ENCODE data around the gene KRT16. TPM values are rescaled to one million over a fixed set of nuclear protein-coding genes. Genes with fewer than 3 reads are reported as not detected.

KRT16 gene
- total RNA-seq, 1 experiment from 2014 or later, result 0.61 TPM

- TF ChIP-seq EZH2 (IDR thresholded peaks at IDR 0.05) (no peak), ZFX (IDR thresholded peaks at IDR 0.05) (no peak), ELF1 (IDR thresholded peaks at IDR 0.05; ENCODE audit: borderline replicate concordance, low read depth) (no peak), CEBPB (IDR thresholded peaks at IDR 0.05; ENCODE audit: low read depth) (no peak), SIN3A (IDR thresholded peaks at IDR 0.05; ENCODE audit: low read depth) (no peak), SP1 (IDR thresholded peaks at IDR 0.05; ENCODE audit: low read depth) (no peak), FOSL1 (IDR thresholded peaks at IDR 0.05; ENCODE audit: low read depth) (no peak), EGR1 (IDR thresholded peaks at IDR 0.05; ENCODE audit: low read depth) (no peak), ZNF274 (IDR thresholded peaks at IDR 0.05; ENCODE audit: low read depth, low read length) (no peak), POLR2AphosphoS5 (IDR thresholded peaks at IDR 0.05; ENCODE audit: low read depth, low read length) (no peak), REST (IDR thresholded peaks at IDR 0.05; ENCODE audit: low read depth) (no peak), ZBTB33 (IDR thresholded peaks at IDR 0.05; ENCODE audit: extremely low read depth, insufficient replicate concordance, low read length) (no peak), MAX (IDR thresholded peaks at IDR 0.05) (no peak), EZH2phosphoT487 (IDR thresholded peaks at IDR 0.05; ENCODE audit: borderline replicate concordance) (no peak), CTCF (IDR thresholded peaks at IDR 0.05 in 2 of 3, conservative IDR thresholded peaks at IDR 0.05 in 1 of 3; ENCODE audit: borderline replicate concordance in 1 of 3, insufficient read depth in 1 of 3, low read depth in 2 of 3, low read length in 2 of 3) (no peak), RAD21 (IDR thresholded peaks at IDR 0.05; ENCODE audit: low read depth) (no peak), YY1 (IDR thresholded peaks at IDR 0.05; ENCODE audit: extremely low read depth, insufficient replicate concordance, low read depth, low read length) (no peak)
- intact Hi-C loops (cut with micrococcal nuclease), result no loop called here
- Histone ChIP-seq H4K20me1 (ENCODE audit: insufficient read depth) (no peaks in the 10 kb centered on the region), H3K9me2 (ENCODE audit: insufficient read depth) (no peaks in the 10 kb centered on the region), H3K79me2 (ENCODE audit: insufficient read depth, low read length) (no peaks in the 10 kb centered on the region), H3K4me3 (replicated peaks in 1 of 2; ENCODE audit: low read depth in 1 of 2, low read length in 2 of 2) (no peak overlapping the region), H3K36me3 (ENCODE audit: control insufficient read depth in 1 of 2, insufficient read depth in 2 of 2, low read length in 2 of 2) (no peaks in the 10 kb centered on the region), H3K4me1 (ENCODE audit: control insufficient read depth in 1 of 2, insufficient read depth in 2 of 2, low read length in 2 of 2) (peaks cover 0 to 6% of the 10 kb centered on the region in 2 experiments; a peak in 2 of 4 replicates), H3K9ac (ENCODE audit: low read length) (no peak overlapping the region), H2AFZ (ENCODE audit: low read depth, low read length, poor library complexity, severe bottlenecking) (no peak overlapping the region), H3K4me2 (ENCODE audit: low read length) (no peak overlapping the region), H3K27me3 (ENCODE audit: insufficient read depth, low read length) (no peaks in the 10 kb centered on the region), H3K9me3 (ENCODE audit: control insufficient read depth in 1 of 2, insufficient read depth in 1 of 2, low read depth in 1 of 2, low read length in 2 of 2) (no peaks in the 10 kb centered on the region), H3K27ac (ENCODE audit: low read depth, low read length) (no peak overlapping the region)
- DNase-seq (ENCODE audit: low read depth, low spot score) (no peak), ATAC-seq (no peak)
- CTCF ChIA-PET, result interaction anchor here (4.8 kb wide), 1 partner anchor 13 kb away, joined by 51 read pairs; no protein-coding TSS in a partner anchor
- POLR2A ChIA-PET, result no interaction called here
- no TSS peak for BruUV-seq (replicated peaks)
- RAD21 ChIA-PET (ENCODE audit: low non-redundant PET in 1 of 2, low total read pairs in 2 of 2, uncharacterized antibody in 2 of 2, unreplicated experiment in 2 of 2), result no interaction called here
Observed at GRCh38 chr17:41561554-41561953, 51.0 kb downstream of the KRT16 start.
